T-helper 2 cell treated with Interferon-gamma antibody and Interleukin-4, amounts not matched to agents 100 ng/mL and 5 ng/mL, for 36 hours (primary cell): ENCODE data around the gene MTTP. TPM values are rescaled to one million over a fixed set of nuclear protein-coding genes. Genes with fewer than 3 reads are reported as not detected.
"Not testable (repeated sequence)": the region's sequence is repeated elsewhere in the genome, so short reads cannot be mapped to it uniquely, and the experiment has no call there.

Experiments
- intact Hi-C: fragments of 100-400 bp; cut with micrococcal nuclease; formaldehyde crosslinking; loops from one replicate; pipeline ENCODE4 v1.15.1; 2023
- total RNA-seq: library from RNA; stranded (reverse); gene quantifications from 2 replicates; pipeline ENCODE4 v1.2.3, GENCODE V29; 2022

MTTP gene
- 0.66 TPM in 1 of 2 replicates, not detected in the other for total RNA-seq

DNA sequence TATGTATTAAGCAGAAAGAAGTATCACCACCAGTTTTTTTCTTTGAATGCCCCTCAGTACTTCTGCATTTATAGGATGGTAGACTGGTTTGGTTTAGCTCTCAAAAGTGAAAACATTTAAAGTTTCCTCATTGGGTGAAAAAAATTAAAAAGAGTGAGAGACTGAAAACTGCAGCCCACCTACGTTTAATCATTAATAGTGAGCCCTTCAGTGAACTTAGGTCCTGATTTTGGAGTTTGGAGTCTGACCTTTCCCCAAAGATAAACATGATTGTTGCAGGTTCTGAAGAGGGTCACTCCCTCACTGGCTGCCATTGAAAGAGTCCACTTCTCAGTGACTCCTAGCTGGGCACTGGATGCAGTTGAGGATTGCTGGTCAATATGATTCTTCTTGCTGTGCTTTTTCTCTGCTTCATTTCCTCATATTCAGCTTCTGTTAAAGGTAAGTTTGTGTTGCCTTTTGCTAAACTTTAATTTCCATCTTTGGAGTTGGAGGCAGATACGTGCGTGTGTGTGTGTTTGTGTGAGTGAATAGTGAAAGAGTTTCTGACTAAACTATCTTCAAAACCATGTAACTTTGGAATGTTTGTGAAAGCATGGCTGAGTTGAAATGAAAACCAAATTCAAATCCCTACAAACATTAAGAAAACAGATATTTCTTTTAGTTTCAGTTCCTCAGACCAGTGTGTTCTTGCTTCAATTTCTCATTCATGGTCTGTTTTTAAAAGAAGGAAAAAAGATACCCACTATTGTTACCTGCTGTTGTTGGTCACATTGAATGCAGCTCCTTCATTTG, at the start of gene MTTP:
Gene MTTP (plus strand): TSS at position 295 of the 795 bp plus-strand sequence. CDS start 86 bp downstream, at position 381.
- intact Hi-C loops, result no loop called here

DNA sequence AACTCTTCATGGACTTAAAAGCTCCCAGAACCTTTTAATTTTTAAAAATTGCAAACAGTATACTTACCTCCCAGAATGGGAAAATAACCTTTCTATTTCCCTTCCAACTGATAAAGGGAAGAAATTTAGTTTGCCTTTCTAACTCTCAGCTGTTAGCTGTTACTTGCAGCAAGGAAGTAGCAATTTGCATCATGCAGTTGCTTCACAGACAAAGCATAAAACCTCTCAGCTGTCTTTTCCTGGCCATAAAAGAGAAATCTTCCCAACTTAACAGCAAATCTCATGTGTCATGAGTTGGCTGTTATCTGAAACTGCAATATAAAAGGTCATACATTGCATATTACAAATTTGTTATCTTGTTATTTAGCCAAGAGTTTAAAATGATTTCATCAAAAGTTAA, 45.4 kb upstream of the MTTP start:
- intact Hi-C loops, result no loop called here

- intact Hi-C loops, result no loop called here
Observed at GRCh38 chr4:99529956-99530355, 44.7 kb upstream of the MTTP start.

DNA sequence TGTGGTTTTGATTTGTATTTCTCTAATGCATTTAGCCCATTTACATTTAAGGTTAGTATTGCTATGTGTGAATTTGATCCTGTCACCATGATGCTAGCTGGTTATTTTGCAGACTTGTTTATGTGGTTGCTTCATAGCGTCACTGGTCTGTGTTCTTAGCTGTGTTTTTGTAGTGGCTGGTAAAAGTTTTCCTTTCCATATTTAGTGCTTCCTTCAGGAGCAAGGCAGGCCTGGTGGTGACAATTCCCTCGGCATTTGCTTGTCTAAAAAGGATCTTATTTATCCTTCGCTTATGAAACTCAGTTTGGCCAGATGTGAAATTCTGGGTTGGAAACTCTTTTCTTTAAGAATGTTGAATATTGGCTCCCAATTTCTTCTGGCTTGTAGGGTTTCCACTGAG, 39.9 kb upstream of the MTTP start:
- intact Hi-C loops, result not testable (repeated sequence)

GRCh38 chr4:99536271-99536670, 38.4 kb upstream of the MTTP start:
- intact Hi-C loops, result no loop called here

- intact Hi-C loops, result no loop called here
Observed at GRCh38 chr4:99536848-99537247, 37.8 kb upstream of the MTTP start.

DNA sequence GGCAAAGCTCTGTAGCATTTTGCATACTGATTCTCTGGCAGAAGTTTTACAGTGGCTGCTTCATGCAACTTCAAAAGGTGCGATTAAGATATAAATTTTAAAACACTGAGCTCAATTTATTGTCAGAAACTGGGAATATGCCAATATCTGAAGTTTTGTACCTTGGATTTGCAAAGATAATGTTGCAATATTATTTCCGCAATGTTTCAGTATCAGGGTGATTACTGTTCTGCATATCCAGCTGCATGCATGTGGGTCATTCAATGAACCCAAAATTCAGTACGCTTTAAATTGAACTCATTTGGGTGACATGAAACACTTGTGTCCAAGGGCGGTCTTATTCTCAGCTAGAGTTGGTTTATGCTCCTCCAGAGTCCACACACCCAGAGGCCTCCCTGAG, 37.0 kb upstream of the MTTP start:
- intact Hi-C loops, result no loop called here

GRCh38 chr4:99540277-99540939, 34.2 kb upstream of the MTTP start:
- intact Hi-C loops, result no loop called here

DNA sequence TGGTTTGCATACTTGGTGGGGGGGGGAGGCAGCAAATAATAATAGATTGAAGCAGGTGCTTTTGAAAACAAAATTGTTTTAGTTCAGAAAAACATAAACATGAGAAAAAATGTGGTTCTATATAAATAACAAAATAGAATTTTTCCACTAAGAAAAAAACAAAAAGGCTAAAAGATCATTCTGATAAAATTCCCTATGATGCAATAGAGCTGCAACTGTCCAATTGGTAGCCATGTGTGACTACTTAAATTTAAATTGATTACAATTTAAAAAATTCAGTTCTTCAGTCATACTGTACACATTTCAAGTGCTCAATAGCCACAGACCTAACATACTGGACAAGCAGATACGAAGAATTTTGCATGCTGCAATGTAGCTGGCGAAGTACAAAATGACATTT, 21.8 kb upstream of the MTTP start:
- intact Hi-C loops, result no loop called here

DNA sequence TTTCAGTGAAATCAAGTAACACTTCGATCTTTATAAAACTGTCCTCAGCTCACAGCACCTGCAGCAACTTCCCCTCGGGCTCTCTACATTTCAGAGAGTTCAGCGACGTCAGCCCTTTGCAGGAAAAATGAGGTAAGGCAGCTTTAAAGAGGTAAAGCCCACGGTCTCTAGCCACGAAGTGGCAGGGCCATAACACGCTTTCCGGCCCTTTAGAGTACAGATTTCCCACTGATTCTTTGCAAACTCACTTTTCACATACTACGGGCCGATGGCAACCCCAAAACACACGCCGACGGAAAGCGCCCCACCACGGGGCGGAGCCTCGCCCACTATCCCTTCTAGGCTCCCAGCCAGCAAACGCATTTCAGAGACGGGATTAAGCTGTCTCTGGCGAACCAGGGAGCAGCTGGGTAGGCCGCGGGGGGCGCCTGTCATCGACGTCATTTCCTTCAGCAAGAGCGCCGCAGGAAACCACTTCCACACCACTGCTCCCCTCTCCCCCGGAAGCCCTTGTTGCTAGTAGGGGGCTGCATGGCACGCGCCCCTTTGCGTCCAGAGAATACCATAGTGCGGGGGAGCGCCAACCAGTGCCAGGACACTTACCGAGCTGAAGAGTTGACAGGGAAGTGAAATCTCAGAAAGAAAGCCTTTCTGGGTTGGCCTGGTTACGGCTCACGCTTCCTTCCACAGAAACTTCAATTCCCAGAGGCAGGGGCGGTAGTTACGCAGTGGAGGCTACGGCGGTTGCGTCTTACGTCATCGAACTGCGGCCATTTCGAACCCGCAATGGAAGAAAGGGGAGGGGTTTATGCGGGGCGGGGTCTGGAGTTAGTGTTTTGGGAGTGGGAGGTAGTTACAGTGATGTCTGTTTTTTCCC, 11.1 kb upstream of the MTTP start, which contains the start of gene TRMT10A:
Gene TRMT10A (minus strand): TSS at position 730 of the 877 bp plus-strand sequence. CDS start 4,701 bp downstream, outside the sequence.
- intact Hi-C loops, result loop anchor here (1.0 to 10.0 kb wide), 15 partner anchors 55 to 1783 kb away; partner anchors contain the start of genes ADH5, DNAJB14, EIF4E and H2AZ1

GRCh38 chr4:99564921-99565320, 9.7 kb upstream of the MTTP start:
- intact Hi-C loops, result loop anchor here (1.0 to 10.0 kb wide), 7 partner anchors 497 to 1457 kb away; partner anchors contain the start of genes RAP1GDS1 and STPG2

GRCh38 chr4:99571883-99572282, 2.7 kb upstream of the MTTP start:
- intact Hi-C loops, result no loop called here

- intact Hi-C loops, result no loop called here
Observed at GRCh38 chr4:99572527-99573240, 1.9 kb upstream of the MTTP start.

DNA sequence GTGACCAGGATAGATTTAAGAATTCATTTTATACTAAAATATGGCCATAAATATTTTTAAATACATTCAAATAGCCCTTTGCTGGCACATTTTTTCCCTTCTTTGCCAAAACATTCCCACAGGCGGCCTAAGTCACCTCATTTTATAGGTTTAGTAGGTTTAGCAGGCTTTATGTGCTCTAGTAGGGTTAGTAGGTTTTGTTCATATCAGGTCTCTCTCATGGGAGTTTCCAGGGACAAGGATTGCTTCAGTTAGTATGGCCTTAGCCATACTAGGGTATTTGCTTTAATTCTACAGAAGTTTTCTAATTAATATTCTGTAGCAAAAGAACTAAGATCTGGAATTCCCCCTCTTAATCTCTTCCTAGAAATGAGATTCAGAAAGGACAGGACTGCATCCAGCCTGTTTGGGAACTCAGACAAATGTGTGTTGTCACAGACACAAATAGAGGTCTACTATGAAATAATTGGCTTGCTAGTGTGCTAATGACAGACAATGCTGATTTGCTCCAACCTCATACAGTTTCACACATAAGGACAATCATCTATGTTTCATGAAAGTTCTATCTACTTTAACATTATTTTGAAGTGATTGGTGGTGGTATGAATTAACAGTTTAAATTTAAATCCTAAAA, 772 bp upstream of the MTTP start:
- intact Hi-C loops, result no loop called here

GRCh38 chr4:99578714-99579113, 4.1 kb downstream of the MTTP start:
- intact Hi-C loops, result no loop called here

DNA sequence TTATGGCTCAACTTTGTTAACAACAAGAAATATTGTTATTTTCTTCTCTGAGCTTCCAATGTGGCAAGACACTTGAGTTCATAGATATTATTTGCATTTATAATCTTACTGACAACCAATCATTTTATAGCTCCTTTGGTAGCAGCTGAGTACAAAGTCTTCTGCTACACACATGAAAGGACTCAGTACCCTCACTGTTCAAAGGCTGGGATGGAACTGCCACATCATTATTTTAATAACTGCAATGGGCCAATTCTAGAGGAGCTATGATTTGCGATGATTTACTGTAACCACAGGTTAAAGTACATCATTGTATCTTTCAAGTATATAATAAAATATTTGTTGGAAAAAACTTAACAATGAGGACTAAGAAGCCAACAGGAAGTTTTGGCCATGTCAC, 10.9 kb downstream of the MTTP start:
- intact Hi-C loops, result no loop called here

- intact Hi-C loops, result no loop called here
Observed at GRCh38 chr4:99586322-99586721, 11.7 kb downstream of the MTTP start.

DNA sequence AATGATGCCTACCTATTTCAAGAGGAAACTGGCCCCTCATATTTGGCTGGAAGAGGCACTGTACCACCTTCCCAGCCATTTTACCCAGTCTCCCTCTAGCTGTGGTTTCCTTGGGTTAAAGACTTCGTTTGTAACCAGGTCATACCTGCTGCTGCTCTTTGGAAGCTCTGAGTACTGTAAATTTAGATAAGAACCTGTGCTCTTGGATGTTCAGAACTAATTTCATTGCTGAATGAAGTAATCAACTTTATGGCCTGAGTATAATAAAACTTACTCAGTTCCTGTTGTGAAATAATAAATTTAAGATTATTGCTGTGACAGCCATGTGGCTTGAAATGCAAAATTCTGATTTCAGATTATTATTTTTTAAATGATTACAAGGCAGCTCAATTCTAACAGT, 12.2 kb downstream of the MTTP start:
- intact Hi-C loops, result no loop called here

- intact Hi-C loops, result no loop called here
Observed at GRCh38 chr4:99587309-99587708, 12.7 kb downstream of the MTTP start.

DNA sequence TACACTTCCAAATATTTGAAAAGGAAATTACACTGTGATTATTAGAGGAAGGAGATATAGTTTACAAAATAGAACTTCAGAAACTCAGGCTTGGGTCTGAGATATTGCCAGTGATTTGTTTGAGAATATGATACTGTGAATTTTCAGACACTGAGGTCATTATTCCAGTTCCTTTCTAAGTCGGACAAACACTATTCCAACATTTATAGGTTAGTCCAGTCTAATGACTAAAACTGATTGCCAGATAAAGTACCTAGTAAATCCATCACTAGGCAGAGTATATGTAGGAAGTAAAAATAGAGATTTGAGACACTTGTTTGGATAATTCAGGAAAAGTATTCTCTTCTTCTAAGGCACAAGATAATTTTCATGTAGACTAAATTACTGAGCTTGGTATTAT, 13.2 kb downstream of the MTTP start:
- intact Hi-C loops, result no loop called here
